Measurements from ENCODE around the gene TMEM181. TPM values are rescaled to one million over a fixed set of nuclear protein-coding genes. Genes with fewer than 3 reads are reported as not detected.
"Not testable (repeated sequence)": the region's sequence is repeated elsewhere in the genome, so short reads cannot be mapped to it uniquely, and the experiment has no call there.

TMEM181 gene
- total RNA-seq, 1 experiment from 2014 or later, result 31.6 TPM

- H3K36me3 ChIP-seq (ENCODE audit: insufficient read depth, low read length, poor library complexity, severe bottlenecking), result peaks cover 51% of the 10 kb centered on the region
- POLR2A ChIA-PET (ENCODE audit: low non-redundant PET), result no interaction called here
- H3K27ac ChIP-seq (ENCODE audit: low read depth, low read length, poor library complexity, severe bottlenecking), result no peak overlapping the region
- intact Hi-C loops (cut with micrococcal nuclease; ENCODE audit: unreplicated experiment), result no loop called here
- CTCF ChIA-PET, result no interaction called here
- no peaks in the 10 kb centered on the region for H3K4me1 ChIP-seq (ENCODE audit: insufficient read depth, low read length, poor library complexity, severe bottlenecking)
- no peaks in the 10 kb centered on the region for H3K9me3 ChIP-seq (ENCODE audit: low read depth, low read length, poor library complexity, severe bottlenecking)
- TF ChIP-seq CTCF (conservative IDR thresholded peaks at IDR 0.05; ENCODE audit: low read depth, low read length), result no peak
- no peak for TF ChIP-seq EZH2 (IDR thresholded peaks at IDR 0.05; ENCODE audit: borderline replicate concordance, low read depth, low read length, poor library complexity, severe bottlenecking)
- DNase-seq (ENCODE audit: low spot score), result no peak
- BruUV-seq (replicated peaks), result no TSS peak
- H3K4me3 ChIP-seq (ENCODE audit: low read depth, low read length, poor library complexity, severe bottlenecking), result no peak overlapping the region
- H3K27me3 ChIP-seq (replicated peaks; ENCODE audit: insufficient read depth, low read depth, low read length, poor library complexity), result no peaks in the 10 kb centered on the region
Measured at GRCh38 chr6:158610319-158610968, 50.6 kb downstream of the TMEM181 start.

GRCh38 chr6:158611039-158611438 is 51.1 kb downstream of the TMEM181 start:
- Histone ChIP-seq H3K27ac (ENCODE audit: low read depth, low read length, poor library complexity, severe bottlenecking) (no peak overlapping the region), H3K9me3 (ENCODE audit: low read depth, low read length, poor library complexity, severe bottlenecking) (no peaks in the 10 kb centered on the region), H3K4me1 (ENCODE audit: insufficient read depth, low read length, poor library complexity, severe bottlenecking) (no peaks in the 10 kb centered on the region), H3K36me3 (ENCODE audit: insufficient read depth, low read length, poor library complexity, severe bottlenecking) (peaks cover 48% of the 10 kb centered on the region), H3K4me3 (ENCODE audit: low read depth, low read length, poor library complexity, severe bottlenecking) (no peak overlapping the region), H3K27me3 (replicated peaks; ENCODE audit: insufficient read depth, low read depth, low read length, poor library complexity) (no peaks in the 10 kb centered on the region)
- ChIA-PET POLR2A (ENCODE audit: low non-redundant PET) (no interaction called here), CTCF (no interaction called here)
- intact Hi-C loops (cut with micrococcal nuclease; ENCODE audit: unreplicated experiment), result no loop called here
- no TSS peak for BruUV-seq (replicated peaks)
- no peak for TF ChIP-seq EZH2 (IDR thresholded peaks at IDR 0.05; ENCODE audit: borderline replicate concordance, low read depth, low read length, poor library complexity, severe bottlenecking)
- no peak for TF ChIP-seq CTCF (conservative IDR thresholded peaks at IDR 0.05; ENCODE audit: low read depth, low read length)
- DNase-seq (ENCODE audit: low spot score), result no peak

- Histone ChIP-seq H3K27ac (ENCODE audit: low read depth, low read length, poor library complexity, severe bottlenecking) (no peak overlapping the region), H3K36me3 (ENCODE audit: insufficient read depth, low read length, poor library complexity, severe bottlenecking) (peaks cover 41% of the 10 kb centered on the region), H3K9me3 (ENCODE audit: low read depth, low read length, poor library complexity, severe bottlenecking) (no peaks in the 10 kb centered on the region), H3K4me3 (ENCODE audit: low read depth, low read length, poor library complexity, severe bottlenecking) (no peak overlapping the region), H3K4me1 (ENCODE audit: insufficient read depth, low read length, poor library complexity, severe bottlenecking) (no peaks in the 10 kb centered on the region), H3K27me3 (replicated peaks; ENCODE audit: insufficient read depth, low read depth, low read length, poor library complexity) (no peaks in the 10 kb centered on the region)
- no TSS peak for BruUV-seq (replicated peaks)
- POLR2A ChIA-PET (ENCODE audit: low non-redundant PET), result no interaction called here
- DNase-seq (ENCODE audit: low spot score), result no peak
- CTCF ChIA-PET, result no interaction called here
- intact Hi-C loops (cut with micrococcal nuclease; ENCODE audit: unreplicated experiment), result no loop called here
- TF ChIP-seq CTCF (conservative IDR thresholded peaks at IDR 0.05; ENCODE audit: low read depth, low read length), result no peak
- TF ChIP-seq EZH2 (IDR thresholded peaks at IDR 0.05; ENCODE audit: borderline replicate concordance, low read depth, low read length, poor library complexity, severe bottlenecking), result no peak
Measured at GRCh38 chr6:158611541-158612370, 51.9 kb downstream of the TMEM181 start.

GRCh38 chr6:158614606-158615005 is 54.7 kb downstream of the TMEM181 start:
- H3K4me3 ChIP-seq (ENCODE audit: low read depth, low read length, poor library complexity, severe bottlenecking); BruUV-seq (replicated peaks); H3K27me3 ChIP-seq (replicated peaks; ENCODE audit: insufficient read depth, low read depth, low read length, poor library complexity); intact Hi-C loops (cut with micrococcal nuclease; ENCODE audit: unreplicated experiment); DNase-seq (ENCODE audit: low spot score); H3K27ac ChIP-seq (ENCODE audit: low read depth, low read length, poor library complexity, severe bottlenecking); H3K4me1 ChIP-seq (ENCODE audit: insufficient read depth, low read length, poor library complexity, severe bottlenecking); H3K9me3 ChIP-seq (ENCODE audit: low read depth, low read length, poor library complexity, severe bottlenecking); CTCF ChIA-PET; POLR2A ChIA-PET (ENCODE audit: low non-redundant PET): not testable (repeated sequence)
- H3K36me3 ChIP-seq (ENCODE audit: insufficient read depth, low read length, poor library complexity, severe bottlenecking), result peaks cover 19% of the 10 kb centered on the region

- intact Hi-C loops (cut with micrococcal nuclease; ENCODE audit: unreplicated experiment); H3K27me3 ChIP-seq (replicated peaks; ENCODE audit: insufficient read depth, low read depth, low read length, poor library complexity); H3K4me3 ChIP-seq (ENCODE audit: low read depth, low read length, poor library complexity, severe bottlenecking); DNase-seq (ENCODE audit: low spot score); BruUV-seq (replicated peaks); H3K4me1 ChIP-seq (ENCODE audit: insufficient read depth, low read length, poor library complexity, severe bottlenecking); H3K9me3 ChIP-seq (ENCODE audit: low read depth, low read length, poor library complexity, severe bottlenecking); H3K27ac ChIP-seq (ENCODE audit: low read depth, low read length, poor library complexity, severe bottlenecking); POLR2A ChIA-PET (ENCODE audit: low non-redundant PET); CTCF ChIA-PET: not testable (repeated sequence)
- peaks cover 21% of the 10 kb centered on the region for H3K36me3 ChIP-seq (ENCODE audit: insufficient read depth, low read length, poor library complexity, severe bottlenecking)
Measured at GRCh38 chr6:158618289-158618688, 58.4 kb downstream of the TMEM181 start.
